GM21447 (cell line): Measurements from ENCODE around the gene ACSL3.
"Not testable (repeated sequence)": the region's sequence is repeated elsewhere in the genome, so short reads cannot be mapped to it uniquely, and the experiment has no call there.

ENCODE experiments used
- ATAC-seq: cut with Tn5 transposase; IDR thresholded peaks from one replicate; pipeline ENCODE4 v1.9.1; 2021; ENCODE audit not compliant: unreplicated experiment

The ACSL3 gene

DNA sequence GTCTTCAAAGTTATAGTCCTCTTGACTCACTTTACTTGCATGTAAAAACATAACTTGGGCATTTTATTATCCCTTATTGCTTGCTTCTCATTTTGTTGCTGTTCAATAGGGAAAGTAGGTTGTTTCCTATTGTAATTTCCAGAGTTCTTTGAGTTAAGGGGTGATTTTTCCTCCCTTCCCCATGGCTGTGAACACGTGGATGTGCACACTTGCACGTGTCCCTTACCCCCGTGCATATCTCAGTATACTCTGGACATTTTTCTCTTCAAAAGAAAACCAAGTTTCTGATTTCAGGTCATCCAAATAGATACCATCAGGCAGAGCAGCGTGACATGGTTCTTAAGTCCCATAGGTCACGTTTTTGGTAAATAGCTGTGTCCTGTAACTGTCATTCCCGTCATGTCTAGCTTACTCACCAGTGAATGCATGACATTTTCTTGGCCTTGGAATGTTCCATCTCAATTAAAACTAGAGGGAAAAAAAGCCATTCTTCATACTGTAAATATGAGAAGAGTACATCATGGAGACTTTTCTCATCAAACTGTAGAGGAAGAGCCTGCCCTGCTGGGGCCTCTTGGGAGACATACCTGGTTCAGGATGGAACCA is 107.8 kb downstream of the ACSL3 start:
- ATAC-seq, result no peak

DNA sequence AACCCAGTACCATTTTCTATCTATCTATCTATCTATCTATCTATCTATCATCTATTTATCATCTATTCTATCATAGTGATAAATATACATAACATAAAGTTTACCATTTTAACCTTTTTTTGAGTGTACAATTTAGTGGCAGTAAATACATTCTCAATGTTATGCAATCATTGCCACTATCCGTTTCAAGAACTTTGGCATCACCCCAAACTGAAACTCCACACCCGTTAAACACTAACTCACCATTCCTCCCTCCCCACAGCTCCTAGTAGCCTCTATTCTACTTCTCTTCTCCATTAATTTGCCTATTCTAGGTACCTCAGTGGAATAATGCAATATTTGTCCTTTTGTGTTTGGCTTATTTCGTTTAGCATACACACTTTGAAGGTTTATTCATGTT is 108.7 kb downstream of the ACSL3 start:
- ATAC-seq, result no peak

DNA sequence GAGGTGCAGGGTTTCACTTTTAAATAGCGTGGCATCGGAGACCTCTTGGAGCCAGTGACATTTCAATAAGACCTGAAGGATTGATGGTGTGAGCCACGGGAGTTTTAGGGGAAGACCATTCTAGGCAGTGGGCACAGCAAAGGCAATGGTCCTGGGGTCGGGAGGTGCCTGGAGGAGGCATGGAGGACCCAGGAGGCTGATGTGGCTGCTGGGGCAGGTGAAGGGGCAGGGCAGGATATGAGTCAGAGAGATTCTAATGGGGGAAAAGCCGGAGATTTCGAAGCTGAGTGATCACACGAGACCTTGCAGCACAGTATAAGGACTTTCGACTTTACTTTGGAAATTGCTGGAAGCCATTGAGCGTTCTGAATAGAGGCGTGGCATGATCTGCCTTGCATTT is 111.6 kb downstream of the ACSL3 start:
- no peak for ATAC-seq

DNA sequence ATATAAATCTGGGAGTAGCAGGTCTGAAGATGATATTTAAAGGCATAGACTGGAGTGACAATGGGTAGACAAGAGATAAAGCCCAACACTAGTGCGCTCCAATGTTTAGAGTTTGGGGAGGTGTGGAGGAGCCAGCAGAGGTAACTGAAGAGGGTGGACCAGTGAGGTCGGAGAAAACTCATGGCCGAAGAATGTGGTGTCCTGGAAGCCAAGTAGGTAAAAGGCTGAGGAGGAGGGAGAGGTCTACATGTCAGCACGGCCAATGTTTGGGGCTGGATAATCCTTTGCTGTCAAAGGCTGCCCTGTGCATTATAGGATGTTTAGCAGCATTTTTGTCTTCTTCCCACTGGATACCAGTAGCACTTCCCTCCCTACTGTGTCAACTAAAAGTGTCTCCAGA is 112.4 kb downstream of the ACSL3 start:
- ATAC-seq, result no peak

DNA sequence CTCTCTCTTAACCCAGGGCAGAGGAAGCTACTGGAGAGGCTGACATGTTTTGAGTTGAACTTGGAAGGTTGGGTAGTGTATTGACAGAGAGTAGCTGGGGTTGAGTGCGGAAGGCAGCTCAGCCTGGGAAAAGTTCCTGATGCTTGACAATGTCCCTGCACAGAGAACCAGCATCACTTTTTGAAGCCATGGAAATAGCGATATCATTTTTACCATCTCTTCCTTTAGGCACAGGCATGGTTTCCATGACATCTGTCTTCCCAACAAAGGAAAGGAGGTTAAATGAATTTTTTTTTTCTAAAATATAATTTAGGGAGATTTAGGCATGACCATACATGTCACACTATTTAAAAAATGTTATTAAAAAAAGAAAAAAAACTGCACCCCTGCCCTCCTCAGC is 112.9 kb downstream of the ACSL3 start:
- no peak for ATAC-seq

DNA sequence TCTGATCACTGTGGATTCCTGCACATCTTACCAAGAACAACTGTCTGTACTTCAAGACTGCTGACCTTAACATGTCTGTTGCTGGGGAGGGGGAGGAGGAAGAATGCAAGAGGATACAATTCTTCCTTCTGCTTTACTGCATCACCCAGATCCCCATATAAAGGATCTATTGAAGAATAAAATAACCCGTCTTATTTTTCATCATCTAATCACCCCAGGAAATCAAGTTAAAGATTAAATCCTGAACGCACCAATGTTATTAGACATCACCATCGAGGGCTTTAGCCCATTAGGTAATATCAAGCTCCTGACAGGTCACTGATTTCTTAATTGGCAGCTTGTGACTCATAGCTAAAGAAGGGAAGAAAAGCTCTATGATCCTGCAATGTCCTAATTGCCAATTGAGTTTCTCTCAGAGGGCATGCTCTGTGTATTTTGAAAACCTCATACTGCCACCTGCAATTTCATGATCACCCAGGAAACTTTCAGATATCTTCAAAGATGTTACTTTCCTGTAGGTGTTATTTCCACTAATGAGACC is 115.8 kb downstream of the ACSL3 start:
- ATAC-seq, result no peak

DNA sequence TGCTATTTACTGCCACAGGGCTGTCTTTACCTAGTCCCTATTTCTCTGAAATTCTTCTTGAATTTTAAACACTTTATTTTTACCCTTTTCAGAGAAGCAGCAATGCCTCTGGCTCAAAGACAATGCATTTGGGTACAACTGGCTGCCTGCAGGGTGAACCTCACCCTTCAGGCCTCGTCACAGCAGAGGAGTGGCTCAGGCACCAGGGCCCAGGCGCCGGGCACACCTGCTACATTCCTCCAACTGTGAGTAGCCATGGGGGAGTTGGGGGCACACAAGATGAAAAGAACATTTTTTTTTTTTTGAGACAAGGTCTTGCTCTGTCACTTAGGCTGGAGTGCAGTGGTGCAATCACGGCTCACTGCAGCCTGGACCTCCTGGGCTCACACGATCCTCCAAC is 116.3 kb downstream of the ACSL3 start:
- no peak for ATAC-seq

DNA sequence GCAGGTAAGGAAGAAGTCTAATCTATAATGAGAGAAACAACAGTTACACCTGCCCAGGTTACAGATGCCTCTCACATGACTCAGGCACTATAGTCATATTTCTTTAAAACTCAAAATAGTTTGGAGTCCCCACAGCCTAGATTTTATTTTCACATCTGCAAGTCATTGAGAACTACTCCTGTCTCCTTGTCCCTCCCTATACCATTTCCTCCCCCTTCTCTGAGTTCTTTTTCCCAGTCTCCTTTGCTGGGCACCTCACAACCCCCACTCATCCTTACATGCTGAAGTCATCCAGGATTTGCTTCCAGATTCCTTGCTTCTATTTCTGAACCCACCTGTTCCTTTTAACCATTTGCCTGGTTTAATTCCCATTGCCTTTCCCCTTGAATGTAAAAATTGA is 118.0 kb downstream of the ACSL3 start:
- ATAC-seq, result no peak

DNA sequence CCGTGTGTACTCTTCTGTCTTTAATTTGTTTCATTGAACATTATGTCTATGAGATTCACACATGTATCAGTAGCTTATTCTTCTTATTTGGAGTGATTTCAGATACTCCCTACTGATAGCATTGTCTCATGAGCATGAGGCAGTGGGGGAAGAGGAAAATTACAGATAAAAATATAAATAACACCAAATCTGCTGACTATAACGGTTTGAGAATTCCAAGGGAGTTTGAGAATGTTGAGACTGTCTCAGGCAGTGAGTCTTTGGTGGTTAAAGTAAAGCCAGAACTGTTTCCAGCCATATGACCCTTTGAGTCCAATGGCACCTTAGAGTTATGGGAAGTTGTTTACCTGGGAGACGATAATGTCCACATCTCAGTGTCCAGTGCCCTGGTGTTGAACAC is 118.6 kb downstream of the ACSL3 start:
- no peak for ATAC-seq

DNA sequence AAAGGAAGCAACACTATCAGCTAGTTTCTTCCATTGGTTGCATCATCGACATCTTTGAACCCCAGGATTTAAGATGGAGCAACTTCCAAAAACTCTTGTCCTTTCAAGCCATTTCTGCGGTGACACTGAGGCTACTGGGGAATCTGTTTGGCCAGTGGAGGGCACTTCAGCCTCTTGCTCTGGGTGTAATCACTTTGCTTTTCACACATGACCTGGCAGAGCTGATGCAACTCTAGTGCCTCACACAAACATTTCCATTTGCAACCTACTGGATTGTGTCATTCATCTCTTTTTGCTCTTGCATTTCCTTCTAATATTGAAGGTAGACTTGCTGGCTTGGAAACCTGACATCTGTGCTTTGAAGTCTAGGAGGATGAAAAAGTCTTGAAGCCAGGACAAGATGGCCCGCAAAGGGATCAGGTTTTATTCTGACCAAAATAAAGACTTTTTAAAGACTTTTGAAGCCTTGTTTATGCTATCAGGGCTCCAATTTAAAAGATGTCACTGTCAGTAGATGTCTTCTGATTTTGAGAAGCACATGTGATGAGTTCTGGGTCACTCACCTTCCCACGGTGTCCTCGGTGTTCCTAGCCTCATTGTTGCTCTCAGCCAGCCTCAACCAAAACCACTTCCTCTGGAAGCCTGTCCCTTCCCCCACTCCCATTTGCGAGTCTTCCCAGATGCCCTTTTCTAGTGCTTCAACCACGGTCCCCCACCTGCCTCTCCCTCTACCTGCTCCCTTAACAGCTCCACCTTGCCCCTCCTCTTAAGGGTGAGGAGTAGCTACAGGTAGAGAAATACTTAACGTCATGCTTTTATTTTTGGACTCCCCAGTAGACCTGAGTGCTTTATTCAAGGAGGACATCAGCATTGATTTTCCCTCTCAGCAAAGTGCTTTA is 121.4 kb downstream of the ACSL3 start:
- ATAC-seq, result peak; percentile 60

DNA sequence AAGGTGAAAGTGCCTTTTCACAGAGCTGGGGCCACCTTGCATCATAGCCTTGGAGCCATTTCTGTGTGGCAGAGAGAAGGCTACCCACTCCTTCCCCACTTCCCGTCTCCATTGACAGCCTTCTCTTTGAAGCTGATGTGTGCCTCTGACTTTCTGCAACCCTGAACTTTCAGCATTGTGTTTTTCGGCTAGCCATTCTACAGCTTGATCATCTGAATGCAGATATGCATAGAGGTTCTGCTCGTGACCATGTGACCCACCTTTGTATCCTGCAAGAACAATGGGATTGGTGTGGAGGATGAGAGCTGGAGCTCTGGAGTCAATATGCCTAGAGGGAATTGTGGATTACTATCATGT is 122.1 kb downstream of the ACSL3 start:
- no peak for ATAC-seq

DNA sequence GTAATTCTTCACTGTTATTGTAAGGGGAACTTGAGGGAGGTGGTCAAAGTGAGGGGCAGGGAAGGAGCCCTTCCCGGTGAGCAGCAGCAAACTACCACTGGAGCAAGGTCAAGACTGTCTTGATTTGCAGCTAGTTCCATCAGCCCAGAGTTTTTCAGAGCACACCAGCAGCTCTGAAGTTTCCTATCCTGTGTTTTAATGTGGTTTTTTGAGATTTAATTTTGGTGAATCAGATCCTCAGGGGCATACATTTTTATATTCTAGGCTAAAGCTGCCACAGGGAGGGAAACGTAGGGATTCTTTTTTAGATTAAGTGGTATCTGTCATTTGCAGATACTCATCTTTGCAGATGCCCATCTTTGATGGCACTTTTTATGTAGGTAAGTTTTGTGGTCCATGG is 124.1 kb downstream of the ACSL3 start:
- no peak for ATAC-seq

DNA sequence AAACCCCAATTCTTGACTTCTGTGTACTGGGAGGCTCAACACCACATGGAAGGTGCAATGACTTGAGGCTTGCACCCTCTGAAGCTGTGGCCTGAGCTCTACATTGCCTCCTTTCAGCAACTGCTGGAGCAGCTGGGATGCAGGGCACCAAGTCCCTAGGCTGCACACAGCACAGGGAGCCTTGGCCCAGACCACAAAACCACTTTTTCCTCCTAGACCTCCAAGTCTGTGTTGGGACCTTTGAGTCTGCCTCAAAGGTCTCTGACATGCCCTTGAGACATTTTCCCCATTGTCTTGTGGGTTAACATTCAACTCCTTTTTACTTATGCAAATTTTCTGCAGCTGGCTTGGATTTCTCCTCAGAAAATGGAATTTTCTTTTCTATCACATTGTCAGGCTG is 128.6 kb downstream of the ACSL3 start:
- no peak for ATAC-seq

DNA sequence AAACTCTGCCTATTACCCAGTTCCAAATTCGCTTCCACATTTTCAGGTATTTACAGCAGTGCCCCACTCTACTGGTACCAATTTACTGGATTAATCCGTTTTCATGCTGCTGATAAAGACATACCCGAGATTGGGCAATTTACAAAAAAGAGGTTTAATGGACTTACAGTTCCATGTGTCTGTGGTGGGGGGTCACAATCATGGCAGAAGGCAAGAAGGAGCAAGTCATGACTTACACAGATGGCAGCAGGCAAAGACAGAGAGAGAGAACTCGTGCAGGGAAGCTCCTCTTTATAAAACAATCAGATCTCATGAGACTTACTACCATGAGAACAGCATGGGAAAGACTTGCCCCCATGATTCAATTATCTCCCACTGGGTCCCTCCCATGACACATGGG is 129.4 kb downstream of the ACSL3 start:
- not testable (repeated sequence) for ATAC-seq

DNA sequence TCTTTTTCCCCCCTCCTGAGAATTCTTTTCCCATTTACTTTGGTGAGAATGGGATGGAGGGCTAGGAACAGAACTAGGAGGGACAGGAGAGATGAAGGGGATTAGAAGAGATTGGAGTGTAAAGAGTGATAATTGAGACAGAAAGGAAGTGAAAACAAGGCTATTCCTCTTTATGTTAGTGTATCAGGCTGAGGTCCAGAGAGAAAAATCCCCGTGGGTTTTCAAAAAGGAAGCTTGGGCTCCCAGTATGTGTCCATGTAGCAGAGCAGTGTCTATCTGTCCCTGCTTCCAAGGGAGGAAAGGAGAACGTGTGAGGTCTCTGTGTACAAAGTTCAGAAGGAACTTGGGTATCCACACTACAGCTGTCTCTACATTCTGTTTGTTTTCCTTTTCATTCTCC is 131.3 kb downstream of the ACSL3 start:
- ATAC-seq, result no peak
